Activated CD8-positive, alpha-beta T cell treated with anti-CD3 and anti-CD28 coated beads, Interleukin-2, amount 10 ng/mL, durations not matched to agents 7 days and 5 days (primary cell): Measurements from ENCODE around the gene CDS1. TPM values are rescaled to one million over a fixed set of nuclear protein-coding genes. Genes with fewer than 3 reads are reported as not detected.

Experiments
- ATAC-seq: fragments of 150-1000 bp; cut with Tn5 transposase; one replicate; pipeline ENCODE4 v1.10.0; 2021; ENCODE audit warnings: moderate library complexity
- CTCF ChIA-PET: fragments of 350-600 bp; sonication (Branson Sonifier 250); formaldehyde crosslinking; loops from one replicate; lab custom pipeline; 2021; ENCODE audit warnings: antibody characterized with exemption; lab: Charles Lee
- POLR2A ChIA-PET: fragments of 350-600 bp; sonication (Branson Sonifier 250); formaldehyde crosslinking; loops from one replicate; lab custom pipeline; 2021; ENCODE audit warnings: antibody characterized with exemption; lab: Charles Lee
- DNase-seq: peaks from one replicate; pipeline ENCODE4 v3.0.0-alpha.2; 2020
- H3K27ac Mint-ChIP-seq: one replicate; pipeline ENCODE4 v1.8.0; 2021; ENCODE audit warnings: mild to moderate bottlenecking, mixed read lengths
- H3K27me3 Mint-ChIP-seq: one replicate; pipeline ENCODE4 v1.8.0; 2021; ENCODE audit warnings: low read depth, mixed read lengths
- H3K36me3 Mint-ChIP-seq: one replicate; pipeline ENCODE4 v1.8.0; 2021; ENCODE audit warnings: low read depth, mixed read lengths
- H3K4me1 Mint-ChIP-seq: one replicate; pipeline ENCODE4 v1.8.0; 2021; ENCODE audit warnings: low read depth, mixed read lengths
- H3K4me3 Mint-ChIP-seq: one replicate; pipeline ENCODE4 v1.8.0; 2021; ENCODE audit warnings: mild to moderate bottlenecking, mixed read lengths
- H3K9me3 Mint-ChIP-seq: one replicate; pipeline ENCODE4 v1.8.0; 2022; ENCODE audit warnings: mixed read lengths; ENCODE audit not compliant: insufficient read depth
- total RNA-seq, 2 experiments: library from RNA; stranded (reverse); gene quantifications; one replicate each; pipeline ENCODE4 v1.2.3, GENCODE V29; 2021

The CDS1 gene
- total RNA-seq, 2 experiments from 2014 or later = not detected

DNA sequence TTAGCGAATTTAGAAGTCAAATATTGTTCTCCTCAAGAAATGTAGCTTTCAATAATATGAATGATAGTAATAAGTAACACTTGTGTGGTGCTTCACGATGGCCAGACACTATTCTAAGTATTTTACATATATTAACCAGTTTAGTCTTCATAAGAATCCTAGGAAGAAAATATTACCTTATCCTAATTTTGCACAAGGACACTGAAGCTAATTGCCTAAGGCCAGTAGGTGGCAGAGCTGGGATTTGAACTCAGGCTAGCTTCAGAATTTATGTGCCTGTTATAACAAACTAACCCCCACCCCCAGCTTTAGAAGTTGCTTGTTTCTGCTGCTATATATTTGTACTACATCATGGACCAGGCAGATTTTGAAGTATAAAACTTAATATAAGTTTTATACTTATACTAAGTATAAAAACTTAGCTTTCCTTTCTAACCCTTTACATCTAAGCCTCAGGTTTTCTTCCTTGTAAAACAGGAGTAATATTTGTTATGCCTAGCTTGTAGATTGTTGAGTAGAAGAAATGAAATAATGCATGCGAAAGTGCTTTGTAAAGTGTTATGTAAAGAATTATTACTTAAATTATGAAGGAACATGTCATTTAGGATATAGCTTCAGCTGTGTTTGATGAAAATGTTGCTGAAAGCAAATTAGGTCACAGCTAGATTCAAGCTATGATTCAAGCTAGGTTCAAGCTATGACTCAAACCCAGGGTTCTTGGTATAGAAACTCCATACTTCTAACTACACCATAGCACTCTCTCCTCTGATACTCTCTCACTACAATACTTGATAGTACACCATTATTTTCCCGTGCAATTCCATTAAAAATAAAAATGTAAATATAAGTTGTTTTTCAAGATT, 4.2 kb upstream of the CDS1 start:
- no peaks in the 10 kb centered on the region for H3K9me3 Mint-ChIP-seq
- ATAC-seq (no peak), DNase-seq (no peak)
- POLR2A ChIA-PET = no interaction called here
- H3K36me3 Mint-ChIP-seq = no peaks in the 10 kb centered on the region
- peaks cover 21% of the 10 kb centered on the region for H3K27me3 Mint-ChIP-seq
- CTCF ChIA-PET = interaction anchor here (0.8 to 2.2 kb wide), 6 partner anchors 9 to 392 kb away, joined by 3 to 12 read pairs (median 4); no protein-coding TSS in a partner anchor
- no peak overlapping the region for H3K4me3 Mint-ChIP-seq
- H3K27ac Mint-ChIP-seq = no peak overlapping the region
- H3K4me1 Mint-ChIP-seq = peaks cover 9% of the 10 kb centered on the region

DNA sequence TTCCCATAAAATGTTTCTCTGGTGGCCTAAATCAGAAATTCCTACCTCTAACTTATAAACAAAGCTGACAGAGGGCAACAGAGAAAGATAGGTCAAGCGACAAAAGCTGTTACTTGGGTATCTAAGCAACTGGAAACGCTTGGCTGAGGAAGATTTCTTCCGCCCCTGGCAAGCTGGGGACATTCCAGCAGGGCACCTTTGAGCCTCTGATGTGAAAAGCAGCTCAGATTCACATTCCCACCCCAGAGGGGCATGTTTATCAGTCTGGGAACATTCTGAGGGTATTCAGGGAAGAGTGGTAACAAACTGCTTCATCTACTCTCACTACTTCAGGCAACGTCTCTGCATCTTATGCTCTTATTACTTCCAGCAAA, 3.5 kb upstream of the CDS1 start:
- Mint-ChIP-seq H3K27me3 (peaks cover 27% of the 10 kb centered on the region), H3K9me3 (no peaks in the 10 kb centered on the region), H3K27ac (no peak overlapping the region), H3K36me3 (no peaks in the 10 kb centered on the region), H3K4me3 (no peak overlapping the region), H3K4me1 (peaks cover 14% of the 10 kb centered on the region)
- CTCF ChIA-PET = interaction anchor here (0.8 to 2.2 kb wide), 4 partner anchors 8 to 392 kb away, joined by 3 to 12 read pairs (median 7); no protein-coding TSS in a partner anchor
- DNase-seq (no peak), ATAC-seq (no peak)
- POLR2A ChIA-PET = no interaction called here

DNA sequence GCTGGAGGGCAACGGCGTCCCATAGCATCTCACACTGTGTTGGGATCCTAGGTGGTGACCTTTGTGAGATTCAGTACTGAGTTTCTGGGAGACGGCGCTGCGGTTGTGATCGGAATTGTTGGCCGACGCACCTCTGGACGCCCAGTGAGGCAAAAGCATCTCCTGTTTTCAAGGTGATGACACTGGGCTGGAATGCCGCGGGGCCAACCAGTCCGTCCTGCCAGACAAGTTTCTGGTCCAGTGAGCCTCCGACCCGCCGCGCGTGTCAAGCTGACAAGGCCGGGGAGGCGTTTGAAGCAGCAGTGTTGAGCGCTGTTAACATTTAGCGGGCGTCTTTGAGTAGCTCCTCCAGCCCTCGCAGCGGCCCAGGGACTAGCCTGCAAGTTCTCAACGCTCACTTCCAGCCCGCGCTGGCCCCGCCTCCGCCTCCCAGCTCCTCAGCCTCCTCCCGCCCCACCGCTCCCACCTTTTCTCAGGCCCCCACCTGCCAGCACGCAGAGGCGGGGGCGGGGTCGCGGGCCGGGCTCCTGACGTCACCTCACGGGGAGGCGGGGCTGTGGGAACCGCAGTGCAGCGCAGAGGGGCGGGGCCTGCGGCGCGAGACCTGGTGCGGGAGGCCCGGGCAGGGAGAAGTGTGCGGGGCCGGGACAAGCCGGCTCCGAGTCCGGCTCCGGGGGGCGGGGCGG, 482 bp upstream of the CDS1 start:
- ChIA-PET POLR2A (no interaction called here), CTCF (interaction anchor here (1.0 kb wide), 1 partner anchor 88 kb away, joined by 3 read pairs; no protein-coding TSS in a partner anchor)
- Mint-ChIP-seq H3K27me3 (peaks cover 44% of the 10 kb centered on the region), H3K4me1 (peaks cover 14% of the 10 kb centered on the region), H3K4me3 (peak overlapping the region; percentile 53), H3K27ac (no peak overlapping the region), H3K36me3 (no peaks in the 10 kb centered on the region), H3K9me3 (no peaks in the 10 kb centered on the region)
- ATAC-seq (peak; percentile 89), DNase-seq (peak; percentile 80)

DNA sequence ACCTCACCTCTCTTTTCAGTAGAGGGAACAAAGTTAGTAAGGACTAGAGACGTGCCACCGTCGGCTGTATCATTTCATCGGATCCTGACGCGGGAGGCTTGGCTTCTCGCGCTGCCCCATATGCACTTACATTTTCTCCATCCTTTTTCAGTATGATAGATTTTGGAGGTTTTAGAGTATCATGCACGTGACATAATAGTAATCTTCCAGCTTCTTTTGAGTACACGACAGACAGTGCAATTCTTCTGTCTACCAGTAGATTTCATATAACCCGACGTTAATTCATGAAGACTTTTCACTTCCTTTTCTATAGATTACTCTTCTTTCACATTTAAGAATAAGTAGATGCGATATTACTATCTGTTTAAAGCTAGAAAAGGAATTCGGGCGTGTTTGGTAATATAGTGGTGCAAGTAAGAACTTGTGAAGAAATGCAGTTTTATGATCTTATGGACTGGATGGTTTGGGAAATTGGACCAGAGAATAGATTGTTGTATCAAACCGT, 1.0 kb downstream of the CDS1 start:
- Mint-ChIP-seq H3K36me3 (no peaks in the 10 kb centered on the region), H3K27ac (no peak overlapping the region), H3K9me3 (no peaks in the 10 kb centered on the region), H3K4me1 (peaks cover 14% of the 10 kb centered on the region), H3K4me3 (peak overlapping the region; percentile 63), H3K27me3 (peaks cover 47% of the 10 kb centered on the region)
- ATAC-seq = no peak
- CTCF ChIA-PET = no interaction called here
- no peak for DNase-seq
- POLR2A ChIA-PET = no interaction called here

GRCh38 chr4:84585251-84585650, 2.3 kb downstream of the CDS1 start:
- POLR2A ChIA-PET = no interaction called here
- H3K36me3 Mint-ChIP-seq = no peaks in the 10 kb centered on the region
- DNase-seq = no peak
- CTCF ChIA-PET = no interaction called here
- peaks cover 14% of the 10 kb centered on the region for H3K4me1 Mint-ChIP-seq
- H3K27ac Mint-ChIP-seq = no peak overlapping the region
- peaks cover 47% of the 10 kb centered on the region for H3K27me3 Mint-ChIP-seq
- no peak for ATAC-seq
- H3K9me3 Mint-ChIP-seq = peaks cover 5% of the 10 kb centered on the region
- H3K4me3 Mint-ChIP-seq = no peak overlapping the region

DNA sequence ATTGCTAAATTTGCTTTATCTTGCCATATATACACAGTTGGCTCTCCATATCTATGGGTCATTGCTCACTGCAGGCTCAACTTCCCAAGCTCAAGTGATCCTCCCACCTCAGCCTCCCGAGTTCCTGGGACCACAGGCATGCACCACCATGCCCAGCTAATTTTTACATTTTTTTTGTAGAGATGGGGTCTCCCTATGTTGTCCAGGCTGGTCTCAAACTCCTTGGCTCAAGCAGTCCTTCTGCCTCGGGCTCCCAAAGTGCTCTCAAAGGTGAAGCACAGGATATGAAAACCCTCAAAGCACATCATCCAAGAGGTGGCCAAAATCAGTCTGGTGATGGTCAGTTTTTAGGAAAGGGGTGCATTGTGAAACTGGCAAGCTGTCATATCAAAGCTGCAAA, 11.8 kb downstream of the CDS1 start:
- DNase-seq = no peak
- ATAC-seq = no peak
- ChIA-PET CTCF (no interaction called here), POLR2A (no interaction called here)
- Mint-ChIP-seq H3K36me3 (no peaks in the 10 kb centered on the region), H3K4me1 (no peaks in the 10 kb centered on the region), H3K27ac (no peak overlapping the region), H3K4me3 (no peak overlapping the region), H3K9me3 (no peaks in the 10 kb centered on the region), H3K27me3 (no peaks in the 10 kb centered on the region)

GRCh38 chr4:84596826-84597225, 13.9 kb downstream of the CDS1 start:
- ATAC-seq = no peak
- no peak for DNase-seq
- H3K4me3 Mint-ChIP-seq = no peak overlapping the region
- no peaks in the 10 kb centered on the region for H3K36me3 Mint-ChIP-seq
- H3K27ac Mint-ChIP-seq = no peak overlapping the region
- no peaks in the 10 kb centered on the region for H3K27me3 Mint-ChIP-seq
- no peaks in the 10 kb centered on the region for H3K4me1 Mint-ChIP-seq
- ChIA-PET CTCF (no interaction called here), POLR2A (interaction anchor here (0.7 kb wide), 1 partner anchor 61 kb away, joined by 3 read pairs; no protein-coding TSS in a partner anchor)
- H3K9me3 Mint-ChIP-seq = no peaks in the 10 kb centered on the region

DNA sequence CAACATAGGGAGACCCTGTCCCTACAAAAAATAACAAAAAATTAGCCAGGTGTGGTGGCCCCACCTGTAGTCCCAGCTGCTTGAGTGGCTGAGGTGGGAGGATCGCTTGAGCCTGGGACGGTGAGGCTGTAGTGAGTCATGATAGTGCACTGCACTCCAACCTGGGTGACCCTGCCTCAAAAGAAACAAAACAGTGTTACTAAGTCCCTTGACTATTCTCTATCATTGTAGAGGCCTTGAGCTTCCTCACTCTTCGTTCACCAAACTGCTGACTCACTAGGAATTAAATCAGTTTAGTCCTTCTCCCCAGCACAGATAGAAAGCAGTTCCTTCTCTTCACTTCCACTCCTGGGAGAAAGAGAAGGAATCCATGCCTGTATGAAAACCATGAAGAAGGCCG, 14.5 kb downstream of the CDS1 start:
- no peaks in the 10 kb centered on the region for H3K4me1 Mint-ChIP-seq
- H3K36me3 Mint-ChIP-seq = no peaks in the 10 kb centered on the region

GRCh38 chr4:84606645-84607044, 23.7 kb downstream of the CDS1 start:
- no peaks in the 10 kb centered on the region for H3K36me3 Mint-ChIP-seq
- CTCF ChIA-PET = no interaction called here
- ATAC-seq (no peak), DNase-seq (no peak)
- no peak overlapping the region for H3K27ac Mint-ChIP-seq
- H3K4me3 Mint-ChIP-seq = no peak overlapping the region
- H3K27me3 Mint-ChIP-seq = no peaks in the 10 kb centered on the region
- H3K9me3 Mint-ChIP-seq = no peaks in the 10 kb centered on the region
- no peaks in the 10 kb centered on the region for H3K4me1 Mint-ChIP-seq
- POLR2A ChIA-PET = no interaction called here

More for the DNA sequence above, 14.5 kb downstream of the CDS1 start:
- H3K9me3 Mint-ChIP-seq = no peaks in the 10 kb centered on the region
- DNase-seq (no peak), ATAC-seq (no peak)
- ChIA-PET POLR2A (interaction anchor here (0.7 kb wide), 1 partner anchor 62 kb away, joined by 3 read pairs; no protein-coding TSS in a partner anchor), CTCF (no interaction called here)
- H3K27ac Mint-ChIP-seq = no peak overlapping the region
- no peaks in the 10 kb centered on the region for H3K27me3 Mint-ChIP-seq
- H3K4me3 Mint-ChIP-seq = no peak overlapping the region

DNA sequence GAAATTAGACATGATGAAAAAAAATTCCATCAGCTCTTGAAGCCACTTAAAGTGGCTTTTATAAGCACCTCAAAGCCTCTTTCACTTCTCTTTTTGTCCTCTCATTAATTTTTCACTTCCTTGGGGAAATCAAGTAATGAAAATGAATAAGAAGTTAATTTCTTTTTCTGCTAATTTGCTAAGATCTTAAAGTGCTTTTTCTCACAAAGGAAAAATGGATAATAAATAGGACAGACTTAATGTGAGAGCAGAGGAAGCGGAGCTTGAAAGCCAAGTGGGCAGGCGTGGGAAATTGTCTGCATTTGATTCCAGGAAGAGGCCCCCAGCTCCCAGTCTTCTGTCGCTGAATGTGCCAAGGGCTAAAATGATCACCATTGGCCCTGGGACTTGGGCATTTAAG, 28.6 kb downstream of the CDS1 start:
- POLR2A ChIA-PET = no interaction called here
- no peak for ATAC-seq
- H3K36me3 Mint-ChIP-seq = no peaks in the 10 kb centered on the region
- DNase-seq = no peak
- CTCF ChIA-PET = no interaction called here
- no peaks in the 10 kb centered on the region for H3K9me3 Mint-ChIP-seq
- no peaks in the 10 kb centered on the region for H3K4me1 Mint-ChIP-seq
- H3K27ac Mint-ChIP-seq = no peak overlapping the region
- H3K27me3 Mint-ChIP-seq = peaks cover 4% of the 10 kb centered on the region
- H3K4me3 Mint-ChIP-seq = no peak overlapping the region

DNA sequence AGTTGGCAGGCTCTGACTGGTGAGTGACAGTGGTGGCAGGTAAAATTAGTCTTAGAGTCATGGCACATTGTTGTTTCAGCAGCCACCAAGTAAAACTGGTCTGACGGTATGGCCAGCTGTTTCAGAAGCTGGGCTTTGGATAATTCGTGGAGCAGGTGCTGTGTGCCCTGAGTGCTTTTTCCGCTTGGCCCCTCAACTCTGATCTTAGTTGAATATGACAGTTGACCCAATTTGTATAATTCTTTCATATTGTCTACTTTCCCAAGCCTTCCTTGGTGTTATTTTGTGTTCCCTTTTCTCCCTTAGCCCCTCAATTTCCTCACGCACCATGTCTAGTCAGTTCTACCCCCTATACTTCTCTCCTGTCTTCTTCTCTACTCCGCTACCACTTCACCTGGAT, 32.0 kb downstream of the CDS1 start:
- no peaks in the 10 kb centered on the region for H3K36me3 Mint-ChIP-seq
- ATAC-seq = no peak
- H3K4me1 Mint-ChIP-seq = no peaks in the 10 kb centered on the region
- POLR2A ChIA-PET = no interaction called here
- no peaks in the 10 kb centered on the region for H3K9me3 Mint-ChIP-seq
- no peak overlapping the region for H3K27ac Mint-ChIP-seq
- peaks cover 4% of the 10 kb centered on the region for H3K27me3 Mint-ChIP-seq
- CTCF ChIA-PET = no interaction called here
- DNase-seq = no peak
- H3K4me3 Mint-ChIP-seq = no peak overlapping the region

DNA sequence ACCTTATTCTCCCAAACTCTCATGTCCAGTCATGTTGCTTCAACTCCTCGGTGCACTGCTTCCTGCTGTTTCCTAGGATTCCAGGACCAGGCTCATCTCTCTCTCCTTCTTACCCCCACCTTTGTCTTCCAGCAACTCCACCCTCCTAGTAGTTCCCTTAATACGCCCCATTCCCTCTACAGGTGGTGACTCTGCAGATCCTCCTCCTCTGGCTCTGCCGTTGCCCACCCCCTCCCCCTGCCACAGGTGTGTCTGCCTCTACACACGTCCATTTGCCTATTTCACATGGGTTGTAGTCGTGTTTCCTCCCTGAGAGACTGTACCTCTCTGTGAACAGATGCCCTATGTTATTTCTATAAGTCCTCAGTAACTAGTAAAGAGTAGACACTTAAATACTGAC, 32.4 kb downstream of the CDS1 start:
- no peak overlapping the region for H3K4me3 Mint-ChIP-seq
- peaks cover 4% of the 10 kb centered on the region for H3K27me3 Mint-ChIP-seq
- H3K9me3 Mint-ChIP-seq = no peaks in the 10 kb centered on the region
- no peak overlapping the region for H3K27ac Mint-ChIP-seq
- CTCF ChIA-PET = no interaction called here
- ATAC-seq (no peak), DNase-seq (no peak)
- H3K36me3 Mint-ChIP-seq = no peaks in the 10 kb centered on the region
- H3K4me1 Mint-ChIP-seq = no peaks in the 10 kb centered on the region
- POLR2A ChIA-PET = no interaction called here
